SU-DHL-6 (cell line): ENCODE results near the gene NUP210L.
"Not testable (repeated sequence)": the region's sequence is repeated elsewhere in the genome, so short reads cannot be mapped to it uniquely, and the experiment has no call there.

Experiments used
- H2AFZ ChIP-seq: fragments of 200-600 bp; sonication (generic); 2 replicates; pipeline ENCODE4 v1.6.1; 2014; ENCODE audit warnings: low read depth, mild to moderate bottlenecking, moderate library complexity, mixed read lengths, antibody characterized with exemption, low read length; ENCODE audit not compliant: severe bottlenecking
- H3F3A ChIP-seq: fragments of 200-600 bp; shearing (Covaris generic); 2 replicates; pipeline ENCODE4 v1.6.0; 2016; ENCODE audit warnings: antibody characterized with exemption, mild to moderate bottlenecking; ENCODE audit not compliant: insufficient read depth
- H3K27ac ChIP-seq: fragments of 200-600 bp; sonication (generic); 2 replicates; pipeline ENCODE4 v1.5.1; 2016; ENCODE audit warnings: low read depth, mild to moderate bottlenecking, low read length, moderate library complexity, mixed read lengths
- H3K27me3 ChIP-seq: fragments of 200-600 bp; sonication (generic), shearing (Covaris generic); 2 replicates; pipeline ENCODE4 v1.6.0; 2014; ENCODE audit warnings: mild to moderate bottlenecking, low read length
- H3K36me3 ChIP-seq: fragments of 200-600 bp; sonication (generic); 2 replicates; pipeline ENCODE4 v1.6.1; 2014; ENCODE audit warnings: mild to moderate bottlenecking, low read length, mixed read lengths
- H3K4me2 ChIP-seq: fragments of 300-600, 200-600 bp; shearing (Covaris generic), sonication (generic); 2 replicates; pipeline ENCODE4 v1.6.0; 2014; ENCODE audit warnings: low read length, low read depth, mild to moderate bottlenecking; ENCODE audit not compliant: poor library complexity, severe bottlenecking
- H3K4me3 ChIP-seq: fragments of 200-600 bp; sonication (generic); 2 replicates; pipeline ENCODE4 v1.5.1; 2014; ENCODE audit warnings: antibody characterized with exemption, low read length, mild to moderate bottlenecking, mixed read lengths; ENCODE audit not compliant: insufficient read depth, poor library complexity, severe bottlenecking
- H3K79me2 ChIP-seq: fragments of 200-600 bp; sonication (generic); 2 replicates; pipeline ENCODE4 v1.6.1; 2014; ENCODE audit warnings: mild to moderate bottlenecking, low read length, moderate library complexity; ENCODE audit not compliant: insufficient read depth
- H3K9ac ChIP-seq: fragments of 200-600 bp; sonication (generic); 2 replicates; pipeline ENCODE4 v1.7.0; 2014; ENCODE audit warnings: mild to moderate bottlenecking, low read length
- H3K9me2 ChIP-seq: fragments of 200-600 bp; sonication (generic); replicated peaks from 2 replicates; pipeline ENCODE4 v1.6.1; 2014; ENCODE audit warnings: low read length; ENCODE audit not compliant: insufficient read depth
- H3K9me3 ChIP-seq: fragments of 200-600 bp; sonication (generic); 2 replicates; pipeline ENCODE4 v1.6.1; 2014; ENCODE audit warnings: low read length, mixed read lengths; ENCODE audit not compliant: insufficient read depth
- H4K20me1 ChIP-seq: fragments of 200-600 bp; sonication (generic); 2 replicates; pipeline ENCODE4 v1.6.1; 2014; ENCODE audit warnings: low read depth, mild to moderate bottlenecking, antibody characterized with exemption, low read length, moderate library complexity, mixed read lengths
- CTCF ChIP-seq: fragments of 200-600 bp; sonication (generic); IDR thresholded peaks from one replicate; pipeline ENCODE4 v1.5.1; 2017; ENCODE audit warnings: antibody characterized with exemption, mild to moderate bottlenecking, low read length, moderate library complexity; ENCODE audit not compliant: insufficient read depth, poor library complexity, severe bottlenecking
- EZH2phosphoT487 ChIP-seq: fragments of 200-600 bp; sonication (generic), shearing (Covaris generic); conservative IDR thresholded peaks from 2 replicates; pipeline ENCODE4 v1.6.1; 2018; ENCODE audit warnings: mild to moderate bottlenecking, antibody characterized with exemption, low read length, moderate library complexity, mixed read lengths

Gene NUP210L

GRCh38 chr1:154155251-154155650, 378 bp upstream of the NUP210L start:
- TF ChIP-seq CTCF: no peak
- no peak for TF ChIP-seq EZH2phosphoT487
- peaks cover 15% of the 10 kb centered on the region for H3K36me3 ChIP-seq
- H3K79me2 ChIP-seq: no peaks in the 10 kb centered on the region
- no peak overlapping the region for H2AFZ ChIP-seq
- H3K9ac ChIP-seq: no peak overlapping the region
- H4K20me1 ChIP-seq: no peaks in the 10 kb centered on the region
- H3K9me3 ChIP-seq: no peaks in the 10 kb centered on the region
- H3K27me3 ChIP-seq: no peaks in the 10 kb centered on the region
- H3K4me2 ChIP-seq: no peak overlapping the region
- H3K27ac ChIP-seq: no peak overlapping the region
- peaks cover 6% of the 10 kb centered on the region; the same call in 1 of the 2 replicates for H3F3A ChIP-seq
- H3K4me3 ChIP-seq: no peak overlapping the region
- H3K9me2 ChIP-seq: no peaks in the 10 kb centered on the region

GRCh38 chr1:154154053-154154452, 820 bp downstream of the NUP210L start:
- H3K9me3 ChIP-seq: no peaks in the 10 kb centered on the region
- no peaks in the 10 kb centered on the region for H4K20me1 ChIP-seq
- no peak overlapping the region for H3K4me3 ChIP-seq
- no peak for TF ChIP-seq CTCF
- TF ChIP-seq EZH2phosphoT487: no peak
- H3K9ac ChIP-seq: no peak overlapping the region
- H3K4me2 ChIP-seq: no peak overlapping the region
- H3F3A ChIP-seq: peaks cover 6% of the 10 kb centered on the region; the same call in 1 of the 2 replicates
- H3K27ac ChIP-seq: no peak overlapping the region
- H2AFZ ChIP-seq: no peak overlapping the region
- H3K79me2 ChIP-seq: no peaks in the 10 kb centered on the region
- no peaks in the 10 kb centered on the region for H3K27me3 ChIP-seq
- H3K36me3 ChIP-seq: peaks cover 5% of the 10 kb centered on the region; the same call in 1 of the 2 replicates
- H3K9me2 ChIP-seq: no peaks in the 10 kb centered on the region

- H3K9me2 ChIP-seq: no peaks in the 10 kb centered on the region
- no peak overlapping the region for H3K4me2 ChIP-seq
- TF ChIP-seq CTCF (no peak), EZH2phosphoT487 (no peak)
- H4K20me1 ChIP-seq: no peaks in the 10 kb centered on the region
- no peak overlapping the region for H2AFZ ChIP-seq
- H3K27ac ChIP-seq: no peak overlapping the region
- no peaks in the 10 kb centered on the region for H3K36me3 ChIP-seq
- peaks cover 6% of the 10 kb centered on the region; the same call in 1 of the 2 replicates for H3F3A ChIP-seq
- H3K9me3 ChIP-seq: no peaks in the 10 kb centered on the region
- H3K4me3 ChIP-seq: no peak overlapping the region
- no peaks in the 10 kb centered on the region for H3K27me3 ChIP-seq
- no peaks in the 10 kb centered on the region for H3K79me2 ChIP-seq
- no peak overlapping the region for H3K9ac ChIP-seq
Observed at GRCh38 chr1:154151311-154151710, 3.6 kb downstream of the NUP210L start.

GRCh38 chr1:154148807-154149206, 6.1 kb downstream of the NUP210L start:
- no peaks in the 10 kb centered on the region for H3K36me3 ChIP-seq
- H3K27me3 ChIP-seq: no peaks in the 10 kb centered on the region
- H3K9ac ChIP-seq: no peak overlapping the region
- H3K9me2 ChIP-seq: no peaks in the 10 kb centered on the region
- H3K9me3 ChIP-seq: no peaks in the 10 kb centered on the region
- H2AFZ ChIP-seq: no peak overlapping the region
- no peak for TF ChIP-seq CTCF
- TF ChIP-seq EZH2phosphoT487: no peak
- no peaks in the 10 kb centered on the region for H3F3A ChIP-seq
- H3K4me3 ChIP-seq: no peak overlapping the region
- H4K20me1 ChIP-seq: no peaks in the 10 kb centered on the region
- H3K79me2 ChIP-seq: no peaks in the 10 kb centered on the region
- H3K4me2 ChIP-seq: no peak overlapping the region
- no peak overlapping the region for H3K27ac ChIP-seq

- H3K4me3 ChIP-seq, H3K27ac ChIP-seq, H4K20me1 ChIP-seq, H3F3A ChIP-seq, H3K9me3 ChIP-seq, H3K9ac ChIP-seq, H2AFZ ChIP-seq, H3K36me3 ChIP-seq, H3K79me2 ChIP-seq, H3K27me3 ChIP-seq, H3K9me2 ChIP-seq, H3K4me2 ChIP-seq: not testable (repeated sequence)
Observed at GRCh38 chr1:154147505-154147904, 7.4 kb downstream of the NUP210L start.
